Measurements from ENCODE around the gene TUBA8.

Gene TUBA8

DNA sequence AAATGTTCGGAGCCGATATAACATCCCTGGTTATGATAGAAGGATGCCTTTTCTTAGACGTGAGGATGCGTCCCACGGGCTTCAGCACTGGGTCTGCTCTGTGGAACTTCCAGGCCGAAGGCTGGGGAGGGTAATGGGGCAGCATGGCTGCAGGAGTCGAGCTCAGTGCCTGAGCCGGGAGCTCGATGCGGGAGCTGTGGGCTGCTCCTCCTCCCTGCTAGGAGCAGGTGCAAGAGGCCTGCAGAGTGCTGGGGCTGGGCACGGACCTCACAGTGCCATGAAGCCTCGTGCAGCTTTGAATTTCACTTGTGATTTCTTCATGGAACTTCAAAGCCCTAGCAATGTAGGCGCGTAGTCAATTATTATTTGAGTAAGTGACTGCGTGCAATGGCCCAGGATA lies 6.0 kb downstream of the TUBA8 start (continued):
- no peak for TF ChIP-seq TOX (CRISPR knock-in tag; IDR thresholded peaks at IDR 0.05; ENCODE audit: borderline replicate concordance)
- TF ChIP-seq GLIS3 (CRISPR knock-in tag; IDR thresholded peaks at IDR 0.05): no peak
- TF ChIP-seq ZNF8 (CRISPR knock-in tag; IDR thresholded peaks at IDR 0.05): no peak
- no peak for TF ChIP-seq SNAI2 (CRISPR knock-in tag; IDR thresholded peaks at IDR 0.05)
- TF ChIP-seq ZFP3 (CRISPR knock-in tag; IDR thresholded peaks at IDR 0.05): no peak
- TF ChIP-seq BACH2 (CRISPR knock-in tag; IDR thresholded peaks at IDR 0.05; ENCODE audit: borderline replicate concordance): no peak
- no peak for TF ChIP-seq ZC3H10 (CRISPR knock-in tag; IDR thresholded peaks at IDR 0.05)
- no peak for TF ChIP-seq TCF4 (CRISPR knock-in tag; IDR thresholded peaks at IDR 0.05; ENCODE audit: borderline replicate concordance)

GRCh38 chr22:18118345-18118915 lies 7.8 kb downstream of the TUBA8 start:
- TF ChIP-seq, protein P1, sequence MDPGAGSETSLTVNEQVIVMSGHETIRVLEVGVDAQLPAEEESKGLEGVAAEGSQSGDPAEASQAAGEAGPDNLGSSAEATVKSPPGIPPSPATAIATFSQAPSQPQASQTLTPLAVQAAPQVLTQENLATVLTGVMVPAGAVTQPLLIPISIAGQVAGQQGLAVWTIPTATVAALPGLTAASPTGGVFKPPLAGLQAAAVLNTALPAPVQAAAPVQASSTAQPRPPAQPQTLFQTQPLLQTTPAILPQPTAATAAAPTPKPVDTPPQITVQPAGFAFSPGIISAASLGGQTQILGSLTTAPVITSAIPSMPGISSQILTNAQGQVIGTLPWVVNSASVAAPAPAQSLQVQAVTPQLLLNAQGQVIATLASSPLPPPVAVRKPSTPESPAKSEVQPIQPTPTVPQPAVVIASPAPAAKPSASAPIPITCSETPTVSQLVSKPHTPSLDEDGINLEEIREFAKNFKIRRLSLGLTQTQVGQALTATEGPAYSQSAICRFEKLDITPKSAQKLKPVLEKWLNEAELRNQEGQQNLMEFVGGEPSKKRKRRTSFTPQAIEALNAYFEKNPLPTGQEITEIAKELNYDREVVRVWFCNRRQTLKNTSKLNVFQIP (CRISPR knock-in tag; IDR thresholded peaks at IDR 0.05; ENCODE audit: borderline replicate concordance, low read depth): no peak
- TF ChIP-seq ESRRG (CRISPR knock-in tag; IDR thresholded peaks at IDR 0.05): no peak
- no peak for TF ChIP-seq PATZ1 (CRISPR knock-in tag; IDR thresholded peaks at IDR 0.05; ENCODE audit: borderline replicate concordance)
- no peak for TF ChIP-seq TSHZ2 (CRISPR knock-in tag; IDR thresholded peaks at IDR 0.05)
- TF ChIP-seq ZNF565 (CRISPR knock-in tag; conservative IDR thresholded peaks at IDR 0.05; ENCODE audit: low read depth): no peak
- no peak for TF ChIP-seq OSR1 (CRISPR knock-in tag; IDR thresholded peaks at IDR 0.05)
- TF ChIP-seq GLIS3 (CRISPR knock-in tag; IDR thresholded peaks at IDR 0.05): no peak
- no peak for ATAC-seq

- no peak; the same call in 2 of the 3 replicates for ATAC-seq
- TF ChIP-seq ZC3H10 (CRISPR knock-in tag; IDR thresholded peaks at IDR 0.05) (no peak), ARNTL (CRISPR knock-in tag; IDR thresholded peaks at IDR 0.05; ENCODE audit: borderline replicate concordance, low read depth) (no peak), ZFP30 (CRISPR knock-in tag; IDR thresholded peaks at IDR 0.05) (no peak), ESRRG (CRISPR knock-in tag; IDR thresholded peaks at IDR 0.05) (no peak), ISL1 (CRISPR knock-in tag; IDR thresholded peaks at IDR 0.05) (no peak), ZFP3 (CRISPR knock-in tag; IDR thresholded peaks at IDR 0.05) (no peak), CSDC2 (CRISPR knock-in tag; IDR thresholded peaks at IDR 0.05) (no peak), GLIS3 (CRISPR knock-in tag; IDR thresholded peaks at IDR 0.05) (no peak)
Observed at GRCh38 chr22:18119409-18120110, 9.0 kb downstream of the TUBA8 start.

GRCh38 chr22:18120857-18121256 lies 10.2 kb downstream of the TUBA8 start:
- no peak for TF ChIP-seq ISL1 (CRISPR knock-in tag; IDR thresholded peaks at IDR 0.05)
- no peak for TF ChIP-seq ZNF565 (CRISPR knock-in tag; conservative IDR thresholded peaks at IDR 0.05; ENCODE audit: low read depth)
- TF ChIP-seq ZFP3 (CRISPR knock-in tag; IDR thresholded peaks at IDR 0.05): no peak
- no peak for TF ChIP-seq ARNTL (CRISPR knock-in tag; IDR thresholded peaks at IDR 0.05; ENCODE audit: borderline replicate concordance, low read depth)
- TF ChIP-seq, protein P1 (CRISPR knock-in tag; IDR thresholded peaks at IDR 0.05; ENCODE audit: borderline replicate concordance, low read depth): no peak
- no peak for TF ChIP-seq PPARA (CRISPR knock-in tag; IDR thresholded peaks at IDR 0.05; ENCODE audit: borderline replicate concordance)
- no peak for TF ChIP-seq TSHZ2 (CRISPR knock-in tag; IDR thresholded peaks at IDR 0.05)
- no peak for TF ChIP-seq GLIS3 (CRISPR knock-in tag; IDR thresholded peaks at IDR 0.05)
- TF ChIP-seq ZFP30 (CRISPR knock-in tag; IDR thresholded peaks at IDR 0.05): no peak
- no peak for TF ChIP-seq CREB5 (CRISPR knock-in tag; IDR thresholded peaks at IDR 0.05; ENCODE audit: low read depth)
- ATAC-seq: no peak
